HL-60/S4 treated with retinoic acid at 250 ng/mL for 4 days and 3 days (cell line): ENCODE results near the gene PARK7.

ENCODE experiments used
- in situ Hi-C: fragments of 300-500 bp; cut with MboI; formaldehyde crosslinking; loops from 2 replicates; pipeline ENCODE4 v1.7.0; 2022; ENCODE audit warnings: low sequenced_read_pairs

Gene PARK7

GRCh38 chr1:8020032-8020431, 58.5 kb downstream of the PARK7 start:
- in situ Hi-C loops: loop anchor here (25.0 kb wide), 2 partner anchors 292 to 717 kb away; partner anchors contain the start of gene SLC45A1

GRCh38 chr1:8021676-8022266, 60.3 kb downstream of the PARK7 start:
- in situ Hi-C loops: loop anchor here (25.0 kb wide), 2 partner anchors 291 to 716 kb away; partner anchors contain the start of gene SLC45A1

- in situ Hi-C loops: loop anchor here (25.0 kb wide), 2 partner anchors 290 to 715 kb away; partner anchors contain the start of gene SLC45A1
Observed at GRCh38 chr1:8022395-8023286, 61.1 kb downstream of the PARK7 start.

GRCh38 chr1:8023287-8023994, 61.9 kb downstream of the PARK7 start:
- in situ Hi-C loops: loop anchor here (25.0 kb wide), 2 partner anchors 289 to 714 kb away; partner anchors contain the start of gene SLC45A1

GRCh38 chr1:8023995-8024313, 62.4 kb downstream of the PARK7 start:
- in situ Hi-C loops: loop anchor here (25.0 kb wide), 2 partner anchors 288 to 713 kb away; partner anchors contain the start of gene SLC45A1

GRCh38 chr1:8024329-8024728, 62.8 kb downstream of the PARK7 start:
- in situ Hi-C loops: loop anchor here (25.0 kb wide), 2 partner anchors 288 to 713 kb away; partner anchors contain the start of gene SLC45A1

GRCh38 chr1:8025061-8025670, 63.7 kb downstream of the PARK7 start:
- in situ Hi-C loops: no loop called here

- in situ Hi-C loops: no loop called here
Observed at GRCh38 chr1:8025671-8026144, 64.2 kb downstream of the PARK7 start.

GRCh38 chr1:8026153-8026975, 64.9 kb downstream of the PARK7 start, which contains the start of gene ERRFI1:
Gene ERRFI1, minus strand, starts transcription at chr1:8026309. Its CDS starts 10,690 bp downstream, at chr1:8015619.
- in situ Hi-C loops: no loop called here

GRCh38 chr1:8026976-8027747, 65.7 kb downstream of the PARK7 start:
- in situ Hi-C loops: no loop called here

GRCh38 chr1:8027748-8028570, 66.4 kb downstream of the PARK7 start:
- in situ Hi-C loops: no loop called here

GRCh38 chr1:8028571-8028910, 67.0 kb downstream of the PARK7 start:
- in situ Hi-C loops: no loop called here

- in situ Hi-C loops: no loop called here
Observed at GRCh38 chr1:8031176-8031785, 69.8 kb downstream of the PARK7 start.

- in situ Hi-C loops: no loop called here
Observed at GRCh38 chr1:8032366-8032910, 70.9 kb downstream of the PARK7 start.

- in situ Hi-C loops: no loop called here
Observed at GRCh38 chr1:8033322-8033721, 71.8 kb downstream of the PARK7 start.
